ENCODE measurements around the gene MBTPS1.

GRCh38 chr16:84155771-84156170 is 39.0 kb upstream of the MBTPS1 start:
- TF ChIP-seq, protein P1, sequence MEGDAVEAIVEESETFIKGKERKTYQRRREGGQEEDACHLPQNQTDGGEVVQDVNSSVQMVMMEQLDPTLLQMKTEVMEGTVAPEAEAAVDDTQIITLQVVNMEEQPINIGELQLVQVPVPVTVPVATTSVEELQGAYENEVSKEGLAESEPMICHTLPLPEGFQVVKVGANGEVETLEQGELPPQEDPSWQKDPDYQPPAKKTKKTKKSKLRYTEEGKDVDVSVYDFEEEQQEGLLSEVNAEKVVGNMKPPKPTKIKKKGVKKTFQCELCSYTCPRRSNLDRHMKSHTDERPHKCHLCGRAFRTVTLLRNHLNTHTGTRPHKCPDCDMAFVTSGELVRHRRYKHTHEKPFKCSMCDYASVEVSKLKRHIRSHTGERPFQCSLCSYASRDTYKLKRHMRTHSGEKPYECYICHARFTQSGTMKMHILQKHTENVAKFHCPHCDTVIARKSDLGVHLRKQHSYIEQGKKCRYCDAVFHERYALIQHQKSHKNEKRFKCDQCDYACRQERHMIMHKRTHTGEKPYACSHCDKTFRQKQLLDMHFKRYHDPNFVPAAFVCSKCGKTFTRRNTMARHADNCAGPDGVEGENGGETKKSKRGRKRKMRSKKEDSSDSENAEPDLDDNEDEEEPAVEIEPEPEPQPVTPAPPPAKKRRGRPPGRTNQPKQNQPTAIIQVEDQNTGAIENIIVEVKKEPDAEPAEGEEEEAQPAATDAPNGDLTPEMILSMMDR (IDR thresholded peaks at IDR 0.05; ENCODE audit: low read length): no peak
- no peak for TF ChIP-seq EZH2 (IDR thresholded peaks at IDR 0.05; ENCODE audit: borderline replicate concordance, low read length)

Data from OCI-LY1 (cell line).